SK-N-SH (cell line): Measurements from ENCODE around the gene CUX1. TPM values are rescaled to one million over a fixed set of nuclear protein-coding genes. Genes with fewer than 3 reads are reported as not detected.

ENCODE experiments used
- CTCF ChIA-PET: fragments of 300-600, 350-600 bp; formaldehyde crosslinking; extraction: SDS; loops from one replicate; lab custom pipeline; 2021; lab: Yijun Ruan, JAX
- POLR2A ChIA-PET: fragments of 350-600 bp; sonication (Branson Sonifier 250); formaldehyde crosslinking; extraction: SDS; loops from one replicate; lab custom pipeline; 2020; ENCODE audit warnings: antibody characterized with exemption, inconsistent platforms; lab: Yijun Ruan, JAX
- DNase-seq: peaks from one replicate; pipeline ENCODE4 v3.0.0; 2012
- H2AFZ ChIP-seq: fragments of 200-600 bp; sonication (generic); 2 replicates; pipeline ENCODE4 v1.8.1; 2016; ENCODE audit warnings: antibody characterized with exemption, mild to moderate bottlenecking, low read depth
- H3F3A ChIP-seq: fragments of 200-600 bp; sonication (generic); replicated peaks from 2 replicates; pipeline ENCODE3; 2016; ENCODE audit warnings: antibody characterized with exemption, mild to moderate bottlenecking; ENCODE audit not compliant: insufficient read depth
- H3K27ac ChIP-seq, 2 experiments: fragments of 200-500 bp in 1 of 2; fragments of 200-600 bp in 1 of 2; sonication (Bioruptor generic) in 1 of 2; sonication (generic), shearing (Covaris generic) in 1 of 2; 2 replicates each; pipeline versions ENCODE4 v1.5.1 to v1.6.1; 2014 to 2016; ENCODE audit warnings: low read depth in 2 of 2, inconsistent platforms in 1 of 2, low read length in 1 of 2, mild to moderate bottlenecking in 1 of 2, mixed read lengths in 1 of 2
- H3K27me3 ChIP-seq: fragments of 200-600 bp; sonication (generic), shearing (Covaris generic); 2 replicates; pipeline ENCODE4 v1.6.1; 2016; ENCODE audit warnings: mixed run types; ENCODE audit not compliant: insufficient read depth
- H3K36me3 ChIP-seq, 2 experiments: fragments of 200-500 bp in 1 of 2; fragments of 200-600 bp in 1 of 2; sonication (Bioruptor generic) in 1 of 2; sonication (generic) in 1 of 2; replicated peaks in 1 of 2; 2 replicates each; pipeline versions ENCODE3 to v1.5.1; 2014 to 2016; ENCODE audit warnings: low read length in 1 of 2, mild to moderate bottlenecking in 1 of 2; ENCODE audit not compliant: insufficient read depth in 2 of 2, control insufficient read depth in 1 of 2
- H3K4me1 ChIP-seq, 2 experiments: fragments of 200-500 bp in 1 of 2; fragments of 200-600 bp in 1 of 2; sonication (Bioruptor generic) in 1 of 2; sonication (generic), shearing (Covaris generic) in 1 of 2; 2 replicates each; pipeline versions ENCODE4 v1.5.1 to v1.6.1; 2014 to 2016; ENCODE audit warnings: low read depth in 1 of 2, low read length in 1 of 2, mixed run types in 1 of 2; ENCODE audit not compliant: insufficient read depth in 2 of 2, control insufficient read depth in 1 of 2
- H3K4me2 ChIP-seq: fragments of 200-600 bp; sonication (generic), shearing (Covaris generic); 2 replicates; pipeline ENCODE4 v1.6.1; 2017; ENCODE audit warnings: mixed run types
- H3K4me3 ChIP-seq, 2 experiments: fragments of 200-500 bp in 1 of 2; fragments of 200-600 bp in 1 of 2; sonication (Bioruptor generic) in 1 of 2; sonication (generic), shearing (Covaris generic) in 1 of 2; 2 replicates each; pipeline versions ENCODE4 v1.5.1 to v1.8.1; 2014 to 2016; ENCODE audit warnings: low read depth in 2 of 2, inconsistent platforms in 1 of 2, low read length in 1 of 2, mild to moderate bottlenecking in 1 of 2, mixed read lengths in 1 of 2, moderate library complexity in 1 of 2
- H3K79me2 ChIP-seq: fragments of 200-600 bp; sonication (generic); 2 replicates; pipeline ENCODE4 v1.8.1; 2017; ENCODE audit warnings: mild to moderate bottlenecking; ENCODE audit not compliant: insufficient read depth
- H3K9ac ChIP-seq: fragments of 200-600 bp; sonication (generic); 2 replicates; pipeline ENCODE4 v1.6.1; 2017; ENCODE audit warnings: mixed run types
- H3K9me2 ChIP-seq: fragments of 200-600 bp; sonication (generic); 2 replicates; pipeline ENCODE4 v1.6.1; 2017; ENCODE audit warnings: mixed run types
- H3K9me3 ChIP-seq: fragments of 200-600 bp; sonication (generic); 2 replicates; pipeline ENCODE4 v1.6.1; 2017; ENCODE audit warnings: mixed run types, mild to moderate bottlenecking, moderate library complexity
- H4K20me1 ChIP-seq: fragments of 200-600 bp; sonication (generic); 2 replicates; pipeline ENCODE4 v1.6.1; 2017; ENCODE audit warnings: mild to moderate bottlenecking, mixed run types; ENCODE audit not compliant: insufficient read depth
- ELF1 ChIP-seq: IDR thresholded peaks from 2 replicates; pipeline ENCODE4 v1.4.0; 2012
- EP300 ChIP-seq, 2 experiments: IDR thresholded peaks; 2 replicates each; pipeline versions ENCODE4 v1.4.0 to v1.6.1; 2012; ENCODE audit warnings: borderline replicate concordance in 1 of 2, low read depth in 1 of 2, low read length in 1 of 2
- EZH2phosphoT487 ChIP-seq: fragments of 200-600 bp; sonication (generic); IDR thresholded peaks from 2 replicates; pipeline ENCODE4 v1.6.1; 2017; ENCODE audit warnings: low read depth, mixed run types, mild to moderate bottlenecking, antibody characterized with exemption, moderate library complexity, borderline replicate concordance
- FOXJ3 ChIP-seq: sonication (generic); formaldehyde crosslinking; IDR thresholded peaks from 2 replicates; pipeline ENCODE4 v1.5.1; 2020; ENCODE audit warnings: mild to moderate bottlenecking, missing genetic modification reagents
- GABPA ChIP-seq: IDR thresholded peaks from 2 replicates; pipeline ENCODE4 v1.4.0; 2012; ENCODE audit warnings: low read depth, mild to moderate bottlenecking
- JUND ChIP-seq: IDR thresholded peaks from 2 replicates; pipeline ENCODE4 v1.4.0; 2012
- MAX ChIP-seq: IDR thresholded peaks from 2 replicates; pipeline ENCODE4 v1.4.0; 2012; ENCODE audit warnings: low read depth
- MEF2A ChIP-seq: IDR thresholded peaks from 2 replicates; pipeline ENCODE4 v1.4.0; 2012; ENCODE audit warnings: low read depth, borderline replicate concordance
- NFIC ChIP-seq: IDR thresholded peaks from 2 replicates; pipeline ENCODE4 v1.4.0; 2012; ENCODE audit warnings: borderline replicate concordance
- NRF1 ChIP-seq: IDR thresholded peaks from 2 replicates; pipeline ENCODE4 v1.6.1; 2012; ENCODE audit warnings: low read depth, mild to moderate bottlenecking, low read length
- TCF12 ChIP-seq: IDR thresholded peaks from 2 replicates; pipeline ENCODE4 v1.4.0; 2012
- USF1 ChIP-seq: IDR thresholded peaks from 2 replicates; pipeline ENCODE4 v1.4.0; 2012; ENCODE audit warnings: low read depth, borderline replicate concordance
- YY1 ChIP-seq: IDR thresholded peaks from 2 replicates; pipeline ENCODE4 v1.4.0; 2012; ENCODE audit warnings: low read depth, mild to moderate bottlenecking
- WGBS: methylation state at CpG from one replicate; pipeline ENCODE4 v1.1.6; 2017; ENCODE audit warnings: low lambda C conversion rate; 5-methylcytosine and 5-hydroxymethylcytosine counted together
- polyA plus RNA-seq, 3 experiments: library from polyadenylated mRNA; depleted of rRNA; stranded (reverse); fragments of >200 nt; gene quantifications; 2 replicates each; pipeline ENCODE4 v1.2.3, GENCODE V29; 2012

Gene CUX1
- polyA plus RNA-seq, 1 of the 3 experiments (the other 2 are of a cell fraction) = 68.6 TPM

- CTCF ChIA-PET = interaction anchor here (0.7 to 1.5 kb wide), 5 partner anchors 8 to 31 kb away, joined by 3 read pairs; no protein-coding TSS in a partner anchor
- WGBS = 95% methylated on average over 15 of the region's 15 CpGs
These were observed 312.4 kb downstream of the CUX1 start for GRCh38 chr7:102129636-102130370.

GRCh38 chr7:102132209-102132752 is 314.9 kb downstream of the CUX1 start:
- no peak overlapping the region for H2AFZ ChIP-seq
- H3K27ac ChIP-seq = no peak overlapping the region
- H3F3A ChIP-seq = peaks cover 13% of the 10 kb centered on the region
- no peaks in the 10 kb centered on the region for H4K20me1 ChIP-seq
- no peak overlapping the region for H3K4me2 ChIP-seq
- TF ChIP-seq TCF12 = no peak
- TF ChIP-seq MEF2A = no peak
- TF ChIP-seq EZH2phosphoT487 = no peak
- no peak for TF ChIP-seq FOXJ3 (CRISPR knock-in tag)
- TF ChIP-seq JUND = no peak
- no peak for TF ChIP-seq YY1
- no peak for TF ChIP-seq GABPA
- TF ChIP-seq ELF1 = no peak
- no peak for TF ChIP-seq NFIC
- no peak for TF ChIP-seq EP300 (IDR thresholded peaks at IDR 0.05; ENCODE audit: borderline replicate concordance in 1 of 2, low read depth in 1 of 2, low read length in 1 of 2)
- no peak for TF ChIP-seq USF1
- no peak for TF ChIP-seq MAX
- no peak for TF ChIP-seq NRF1
- TF ChIP-seq, all 33 proteins: peak for 0
- H3K27me3 ChIP-seq = no peaks in the 10 kb centered on the region
- no peaks in the 10 kb centered on the region for H3K79me2 ChIP-seq
- no peak overlapping the region for H3K4me3 ChIP-seq
- H3K9me2 ChIP-seq = no peaks in the 10 kb centered on the region
- ChIA-PET CTCF (interaction anchor here (1.0 kb wide), 1 partner anchor 13 kb away, joined by 3 read pairs; no protein-coding TSS in a partner anchor), POLR2A (interaction anchor here (0.6 kb wide), 1 partner anchor 9 kb away, joined by 4 read pairs; no protein-coding TSS in a partner anchor)
- no peak overlapping the region for H3K9ac ChIP-seq
- no peaks in the 10 kb centered on the region for H3K9me3 ChIP-seq
- H3K4me1 ChIP-seq = 0 out of 4 replicates have a peak, but pooled peaks cover 0 to 4% of the 10 kb centered on the region in 2 experiments
- H3K36me3 ChIP-seq = peaks cover 0 to 4% of the 10 kb centered on the region in 2 experiments
- no peak for DNase-seq
- 93% methylated on average over 18 of the region's 18 CpGs for WGBS

More at GRCh38 chr7:102129636-102130370, 312.4 kb downstream of the CUX1 start:
- no peaks in the 10 kb centered on the region for H3K9me3 ChIP-seq
- H3K9ac ChIP-seq = no peak overlapping the region
- no peak overlapping the region for H2AFZ ChIP-seq
- no peaks in the 10 kb centered on the region for H3K27me3 ChIP-seq
- H3F3A ChIP-seq = peaks cover 6% of the 10 kb centered on the region
- no peak for TF ChIP-seq EZH2phosphoT487
- peaks cover 0 to 4% of the 10 kb centered on the region in 2 experiments for H3K36me3 ChIP-seq
- no peaks in the 10 kb centered on the region for H3K79me2 ChIP-seq
- no peaks in the 10 kb centered on the region for H4K20me1 ChIP-seq
- DNase-seq = no peak
- H3K4me1 ChIP-seq = 0 out of 4 replicates have a peak, but pooled peaks cover 0 to 4% of the 10 kb centered on the region in 2 experiments
- H3K4me3 ChIP-seq = no peak overlapping the region
- no peaks in the 10 kb centered on the region for H3K9me2 ChIP-seq
- POLR2A ChIA-PET = no interaction called here
- no peak overlapping the region for H3K27ac ChIP-seq
- H3K4me2 ChIP-seq = no peak overlapping the region
